HepG2 (cell line): ENCODE results near the gene PLXDC2. TPM values are rescaled to one million over a fixed set of nuclear protein-coding genes. Genes with fewer than 3 reads are reported as not detected.

Experiments used
- TFDP2 ChIP-seq: sonication (generic); formaldehyde crosslinking; IDR thresholded peaks from 2 replicates; pipeline ENCODE4 v1.4.0; 2020; ENCODE audit warnings: missing genetic modification reagents
- ZNF441 ChIP-seq: sonication (generic); formaldehyde crosslinking; IDR thresholded peaks from 2 replicates; pipeline ENCODE4 v1.7.0; 2021; ENCODE audit warnings: missing genetic modification reagents, borderline replicate concordance
- ZSCAN25 ChIP-seq: sonication (generic); formaldehyde crosslinking; IDR thresholded peaks from 2 replicates; pipeline ENCODE4 v1.8.0; 2022; ENCODE audit warnings: mild to moderate bottlenecking, missing genetic modification reagents
- polyA plus RNA-seq, 8 experiments: library from polyadenylated mRNA; depleted of rRNA in 3 of 8; stranded (reverse) in 7 of 8; unstranded in 1 of 8; fragments of >200 nt; fragmentation: Illumina TruSeq in 4 of 8; extraction: Trizol in 4 of 8; gene quantifications; 2 replicates each; pipeline versions ENCODE4 v1.2.1 to v1.2.3, GENCODE V29; 2011 to 2016; ENCODE audit warnings: low read depth in 4 of 8, missing spikeins in 1 of 8, mixed read lengths in 1 of 8; ENCODE audit not compliant: insufficient read depth in 1 of 8
- total RNA-seq, 5 experiments: library from RNA; depleted of rRNA; stranded (reverse); fragments of >200 nt; fragmentation: Illumina TruSeq; extraction: Trizol; gene quantifications; 2 replicates each; pipeline ENCODE4 v1.2.3, GENCODE V29; 2016; ENCODE audit warnings: low read depth in 1 of 5
- TF ChIP-seq, protein P1 (sequence below): sonication (generic); formaldehyde crosslinking; IDR thresholded peaks from one replicate; pipeline ENCODE4 v1.5.1; 2020; ENCODE audit warnings: mild to moderate bottlenecking, missing genetic modification reagents; ENCODE audit errors: not compliant biosample characterization

Gene PLXDC2
- total and polyA plus RNA-seq, 2 of the 13 experiments (the other 11 are each of a cell fraction or from before 2014, with no cell fraction given), result 2.1 to 2.4 TPM

DNA sequence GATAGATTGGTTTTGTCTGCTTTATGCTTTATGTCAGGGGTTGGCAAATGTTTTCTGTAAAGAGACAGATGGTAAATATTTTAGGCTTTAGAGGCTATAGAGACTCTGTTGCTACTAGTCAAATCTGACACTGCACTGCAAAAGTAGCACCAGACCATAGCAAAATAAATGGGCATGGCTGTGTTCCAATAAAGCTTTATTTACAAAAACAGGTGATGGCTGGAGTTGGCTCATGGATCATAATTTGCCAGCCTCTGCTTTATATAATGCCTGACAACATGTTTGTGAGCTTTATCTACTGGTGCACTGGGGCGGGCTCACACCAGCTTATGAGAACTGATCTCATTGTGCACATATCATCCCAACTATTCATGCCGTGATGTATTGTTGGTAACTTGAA is 120.1 kb downstream of the PLXDC2 start (continued):
- no peak for TF ChIP-seq TFDP2 (CRISPR knock-in tag)
- TF ChIP-seq, protein P1, sequence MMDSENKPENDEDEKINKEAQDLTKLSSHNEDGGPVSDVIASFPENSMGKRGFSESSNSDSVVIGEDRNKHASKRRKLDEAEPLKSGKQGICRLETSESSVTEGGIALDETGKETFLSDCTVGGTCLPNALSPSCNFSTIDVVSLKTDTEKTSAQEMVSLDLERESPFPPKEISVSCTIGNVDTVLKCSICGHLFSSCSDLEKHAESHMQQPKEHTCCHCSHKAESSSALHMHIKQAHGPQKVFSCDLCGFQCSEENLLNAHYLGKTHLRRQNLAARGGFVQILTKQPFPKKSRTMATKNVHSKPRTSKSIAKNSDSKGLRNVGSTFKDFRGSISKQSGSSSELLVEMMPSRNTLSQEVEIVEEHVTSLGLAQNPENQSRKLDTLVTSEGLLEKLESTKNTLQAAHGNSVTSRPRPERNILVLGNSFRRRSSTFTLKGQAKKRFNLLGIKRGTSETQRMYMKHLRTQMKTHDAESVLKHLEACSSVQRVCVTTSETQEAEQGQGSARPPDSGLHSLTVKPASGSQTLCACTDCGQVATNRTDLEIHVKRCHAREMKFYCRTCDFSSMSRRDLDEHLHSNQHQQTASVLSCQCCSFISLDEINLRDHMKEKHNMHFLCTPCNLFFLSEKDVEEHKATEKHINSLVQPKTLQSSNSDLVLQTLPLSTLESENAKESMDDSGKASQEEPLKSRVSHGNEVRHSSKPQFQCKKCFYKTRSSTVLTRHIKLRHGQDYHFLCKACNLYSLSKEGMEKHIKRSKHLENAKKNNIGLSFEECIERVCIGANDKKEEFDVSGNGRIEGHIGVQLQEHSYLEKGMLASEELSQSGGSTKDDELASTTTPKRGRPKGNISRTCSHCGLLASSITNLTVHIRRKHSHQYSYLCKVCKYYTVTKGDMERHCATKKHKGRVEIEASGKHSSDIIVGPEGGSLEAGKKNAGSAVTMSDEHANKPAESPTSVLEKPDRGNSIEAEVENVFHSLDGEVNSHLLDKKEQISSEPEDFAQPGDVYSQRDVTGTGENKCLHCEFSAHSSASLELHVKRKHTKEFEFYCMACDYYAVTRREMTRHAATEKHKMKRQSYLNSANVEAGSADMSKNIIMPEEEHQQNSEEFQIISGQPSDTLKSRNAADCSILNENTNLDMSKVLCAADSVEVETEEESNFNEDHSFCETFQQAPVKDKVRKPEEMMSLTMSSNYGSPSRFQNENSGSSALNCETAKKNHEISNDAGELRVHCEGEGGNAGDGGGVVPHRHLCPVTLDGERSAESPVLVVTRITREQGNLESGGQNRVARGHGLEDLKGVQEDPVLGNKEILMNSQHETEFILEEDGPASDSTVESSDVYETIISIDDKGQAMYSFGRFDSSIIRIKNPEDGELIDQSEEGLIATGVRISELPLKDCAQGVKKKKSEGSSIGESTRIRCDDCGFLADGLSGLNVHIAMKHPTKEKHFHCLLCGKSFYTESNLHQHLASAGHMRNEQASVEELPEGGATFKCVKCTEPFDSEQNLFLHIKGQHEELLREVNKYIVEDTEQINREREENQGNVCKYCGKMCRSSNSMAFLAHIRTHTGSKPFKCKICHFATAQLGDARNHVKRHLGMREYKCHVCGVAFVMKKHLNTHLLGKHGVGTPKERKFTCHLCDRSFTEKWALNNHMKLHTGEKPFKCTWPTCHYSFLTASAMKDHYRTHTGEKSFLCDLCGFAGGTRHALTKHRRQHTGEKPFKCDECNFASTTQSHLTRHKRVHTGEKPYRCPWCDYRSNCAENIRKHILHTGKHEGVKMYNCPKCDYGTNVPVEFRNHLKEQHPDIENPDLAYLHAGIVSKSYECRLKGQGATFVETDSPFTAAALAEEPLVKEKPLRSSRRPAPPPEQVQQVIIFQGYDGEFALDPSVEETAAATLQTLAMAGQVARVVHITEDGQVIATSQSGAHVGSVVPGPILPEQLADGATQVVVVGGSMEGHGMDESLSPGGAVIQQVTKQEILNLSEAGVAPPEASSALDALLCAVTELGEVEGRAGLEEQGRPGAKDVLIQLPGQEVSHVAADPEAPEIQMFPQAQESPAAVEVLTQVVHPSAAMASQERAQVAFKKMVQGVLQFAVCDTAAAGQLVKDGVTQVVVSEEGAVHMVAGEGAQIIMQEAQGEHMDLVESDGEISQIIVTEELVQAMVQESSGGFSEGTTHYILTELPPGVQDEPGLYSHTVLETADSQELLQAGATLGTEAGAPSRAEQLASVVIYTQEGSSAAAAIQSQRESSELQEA (CRISPR knock-in tag), result no peak
- TF ChIP-seq ZNF441 (CRISPR knock-in tag), result no peak
- no peak for TF ChIP-seq ZSCAN25 (CRISPR knock-in tag)
